Measurements from ENCODE around the gene AP2S1.
A peak's percentile ranks its signal among the peaks of the same experiment; 100 is the strongest.

DNA sequence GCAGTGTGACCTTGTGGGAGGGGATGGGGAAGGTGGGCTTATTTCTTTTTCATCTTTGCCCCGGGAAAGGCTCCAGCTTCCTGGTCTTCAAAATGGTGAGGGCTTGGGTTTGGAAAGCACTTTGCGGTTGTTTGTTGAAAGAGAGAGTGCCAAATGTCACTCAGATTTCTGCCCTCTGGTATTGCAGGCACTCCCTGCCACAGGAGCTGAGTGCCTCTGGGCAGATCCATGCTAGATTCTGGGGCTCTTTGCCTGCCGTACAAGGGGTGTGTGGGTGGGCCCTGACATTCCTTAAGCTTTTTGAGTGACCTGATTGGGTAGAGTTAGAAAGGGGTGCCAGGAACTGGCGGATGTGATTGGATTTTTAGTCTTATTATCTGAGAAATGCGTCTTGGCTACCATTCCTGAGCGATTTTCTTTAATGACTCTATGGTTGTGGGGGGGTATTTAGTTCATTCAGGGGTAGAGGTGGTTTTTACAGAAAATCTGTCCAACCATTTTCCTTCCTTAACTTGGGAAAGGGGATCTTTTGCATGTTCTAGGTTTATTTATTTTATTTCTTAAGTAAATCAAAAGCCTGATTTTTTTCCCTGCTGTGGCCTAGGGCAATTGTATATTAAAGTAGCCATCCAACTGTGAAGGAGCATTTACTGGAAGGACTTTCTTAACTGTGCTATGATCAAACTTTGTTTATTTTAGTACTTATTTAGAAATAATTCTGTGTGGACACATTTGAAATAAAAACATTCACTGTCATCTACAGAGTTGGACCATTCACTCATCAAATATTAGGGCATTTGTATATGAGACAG lies 13.4 kb upstream of the AP2S1 start:
- TF ChIP-seq, protein P1, sequence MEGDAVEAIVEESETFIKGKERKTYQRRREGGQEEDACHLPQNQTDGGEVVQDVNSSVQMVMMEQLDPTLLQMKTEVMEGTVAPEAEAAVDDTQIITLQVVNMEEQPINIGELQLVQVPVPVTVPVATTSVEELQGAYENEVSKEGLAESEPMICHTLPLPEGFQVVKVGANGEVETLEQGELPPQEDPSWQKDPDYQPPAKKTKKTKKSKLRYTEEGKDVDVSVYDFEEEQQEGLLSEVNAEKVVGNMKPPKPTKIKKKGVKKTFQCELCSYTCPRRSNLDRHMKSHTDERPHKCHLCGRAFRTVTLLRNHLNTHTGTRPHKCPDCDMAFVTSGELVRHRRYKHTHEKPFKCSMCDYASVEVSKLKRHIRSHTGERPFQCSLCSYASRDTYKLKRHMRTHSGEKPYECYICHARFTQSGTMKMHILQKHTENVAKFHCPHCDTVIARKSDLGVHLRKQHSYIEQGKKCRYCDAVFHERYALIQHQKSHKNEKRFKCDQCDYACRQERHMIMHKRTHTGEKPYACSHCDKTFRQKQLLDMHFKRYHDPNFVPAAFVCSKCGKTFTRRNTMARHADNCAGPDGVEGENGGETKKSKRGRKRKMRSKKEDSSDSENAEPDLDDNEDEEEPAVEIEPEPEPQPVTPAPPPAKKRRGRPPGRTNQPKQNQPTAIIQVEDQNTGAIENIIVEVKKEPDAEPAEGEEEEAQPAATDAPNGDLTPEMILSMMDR (IDR thresholded peaks at IDR 0.05): no peak
- TF ChIP-seq POLR2A (IDR thresholded peaks at IDR 0.05): peak; percentile 44

Data from right lobe of liver (tissue), 4 donors.